HCT116 (cell line): ENCODE measurements around the gene UBE3B. TPM values are rescaled to one million over a fixed set of nuclear protein-coding genes. Genes with fewer than 3 reads are reported as not detected.

ENCODE experiments used
- ATAC-seq: fragments of 200-7000 bp; cut with Tn5 transposase; 2 replicates; pipeline ENCODE4 v1.9.1; 2020; ENCODE audit warnings: mild to moderate bottlenecking, moderate library complexity
- BruUV-seq: library from RNA; stranded (reverse); fragments of 400-500 nt; replicated peaks from 2 replicates; lab custom pipeline; 2021; lab: Mats Ljungman, UMichigan
- CTCF ChIA-PET: fragments of 300-600 bp; sonication (Branson Sonifier 250); formaldehyde crosslinking; loops from one replicate; lab custom pipeline; 2021; ENCODE audit warnings: antibody characterized with exemption; lab: Charles Lee
- POLR2A ChIA-PET: fragments of 300-600, 350-600 bp; sonication (Branson Sonifier 250); formaldehyde crosslinking; loops from one replicate; lab custom pipeline; 2021; ENCODE audit warnings: antibody characterized with exemption; lab: Charles Lee
- RAD21 ChIA-PET, 2 experiments: fragments of 300-600 bp; sonication (Branson Sonifier 250); formaldehyde crosslinking; loops; one replicate each; lab custom pipeline; 2023; ENCODE audit warnings: low total read pairs in 2 of 2; ENCODE audit not compliant: uncharacterized antibody in 2 of 2, unreplicated experiment in 2 of 2, low non-redundant PET in 1 of 2; lab: Charles Lee
- DNase-seq: peaks from one replicate; pipeline ENCODE4 v3.0.0-alpha.2; 2010; ENCODE audit warnings: low read depth, low spot score
- H2AFZ ChIP-seq: fragments of 200-600 bp; shearing (Covaris generic), sonication (generic); 2 replicates; pipeline ENCODE4 v1.6.1; 2017; ENCODE audit warnings: low read depth, mixed run types, mixed read lengths, antibody characterized with exemption, low read length; ENCODE audit not compliant: poor library complexity, severe bottlenecking
- H3K27ac ChIP-seq: 2 replicates; pipeline ENCODE4 v1.5.1; 2012; ENCODE audit warnings: low read depth, low read length
- H3K27me3 ChIP-seq: fragments of 200-600 bp; sonication (generic); 2 replicates; pipeline ENCODE4 v1.6.1; 2016; ENCODE audit warnings: mixed run types, low read length, mixed read lengths; ENCODE audit not compliant: insufficient read depth
- H3K36me3 ChIP-seq, 2 experiments: fragments of 200-500 bp in 1 of 2; fragments of 200-600 bp in 1 of 2; sonication (Bioruptor generic) in 1 of 2; sonication (generic) in 1 of 2; 2 replicates each; pipeline versions ENCODE4 v1.5.1 to v1.6.1; 2014 to 2016; ENCODE audit warnings: low read length in 2 of 2, inconsistent platforms in 1 of 2, mixed read lengths in 1 of 2, mixed run types in 1 of 2; ENCODE audit not compliant: insufficient read depth in 2 of 2, control insufficient read depth in 1 of 2
- H3K4me1 ChIP-seq, 2 experiments: fragments of 200-600 bp in 1 of 2; sonication (generic) in 1 of 2; 2 replicates each; pipeline versions ENCODE4 v1.5.1 to v1.6.1; 2012 to 2017; ENCODE audit warnings: low read length in 2 of 2, inconsistent platforms in 1 of 2, mild to moderate bottlenecking in 1 of 2, mixed read lengths in 1 of 2, mixed run types in 1 of 2, moderate library complexity in 1 of 2; ENCODE audit not compliant: insufficient read depth in 2 of 2, control insufficient read depth in 1 of 2
- H3K4me2 ChIP-seq: fragments of 200-600 bp; sonication (generic); 2 replicates; pipeline ENCODE4 v1.6.1; 2017; ENCODE audit warnings: mixed run types, low read length, mixed read lengths
- H3K4me3 ChIP-seq, 2 experiments: fragments of 200-600 bp in 1 of 2; sonication (generic) in 1 of 2; replicated peaks in 1 of 2; 2 replicates each; pipeline ENCODE4 v1.5.1; 2011 to 2016; ENCODE audit warnings: low read length in 2 of 2, control low read depth in 1 of 2, low read depth in 1 of 2, mild to moderate bottlenecking in 1 of 2, mixed read lengths in 1 of 2, mixed run types in 1 of 2
- H3K79me2 ChIP-seq: fragments of 200-600 bp; sonication (generic); 2 replicates; pipeline ENCODE4 v1.6.1; 2017; ENCODE audit warnings: mild to moderate bottlenecking, mixed run types, low read length, moderate library complexity, mixed read lengths; ENCODE audit not compliant: insufficient read depth
- H3K9ac ChIP-seq: fragments of 200-600 bp; sonication (generic); 2 replicates; pipeline ENCODE4 v1.6.1; 2016; ENCODE audit warnings: low read length, mixed read lengths
- H3K9me2 ChIP-seq: fragments of 200-600 bp; sonication (generic), shearing (Covaris generic); 2 replicates; pipeline ENCODE4 v1.6.1; 2017; ENCODE audit warnings: mixed run types, mild to moderate bottlenecking, moderate library complexity; ENCODE audit not compliant: insufficient read depth
- H3K9me3 ChIP-seq, 2 experiments: fragments of 200-500 bp in 1 of 2; fragments of 200-600 bp in 1 of 2; sonication (Bioruptor generic) in 1 of 2; sonication (generic) in 1 of 2; 2 replicates each; pipeline ENCODE4 v1.6.1; 2014 to 2017; ENCODE audit warnings: low read length in 2 of 2, mixed read lengths in 2 of 2, inconsistent platforms in 1 of 2, low read depth in 1 of 2, mild to moderate bottlenecking in 1 of 2, mixed run types in 1 of 2, moderate library complexity in 1 of 2; ENCODE audit not compliant: control insufficient read depth in 1 of 2, insufficient read depth in 1 of 2
- H4K20me1 ChIP-seq: fragments of 200-600 bp; sonication (generic), shearing (Covaris generic); 2 replicates; pipeline ENCODE4 v1.6.1; 2017; ENCODE audit warnings: mixed run types, mild to moderate bottlenecking, moderate library complexity; ENCODE audit not compliant: insufficient read depth
- CBX3 ChIP-seq: IDR thresholded peaks from 2 replicates; pipeline ENCODE4 v1.6.1; 2012; ENCODE audit warnings: low read depth
- CTCF ChIP-seq, 3 experiments: fragments of 200-600 bp in 1 of 3; sonication (generic) in 1 of 3; IDR thresholded peaks in 2 of 3; conservative IDR thresholded peaks in 1 of 3; 2 replicates each; pipeline ENCODE4 v1.5.1; 2012 to 2017; ENCODE audit warnings: low read depth in 2 of 3, low read length in 2 of 3, antibody characterized with exemption in 1 of 3, borderline replicate concordance in 1 of 3, control low read depth in 1 of 3, mild to moderate bottlenecking in 1 of 3, mixed read lengths in 1 of 3, mixed run types in 1 of 3, moderate library complexity in 1 of 3; ENCODE audit not compliant: insufficient read depth in 1 of 3
- EGR1 ChIP-seq: IDR thresholded peaks from 2 replicates; pipeline ENCODE4 v1.6.1; 2012; ENCODE audit warnings: low read depth
- ELF1 ChIP-seq: IDR thresholded peaks from 2 replicates; pipeline ENCODE4 v1.6.1; 2012; ENCODE audit warnings: low read depth, borderline replicate concordance
- JUND ChIP-seq: IDR thresholded peaks from 2 replicates; pipeline ENCODE4 v1.6.1; 2012
- RAD21 ChIP-seq: IDR thresholded peaks from 2 replicates; pipeline ENCODE4 v1.6.1; 2012; ENCODE audit warnings: low read depth, mild to moderate bottlenecking
- SIN3A ChIP-seq: IDR thresholded peaks from 2 replicates; pipeline ENCODE4 v1.6.1; 2012; ENCODE audit warnings: low read depth
- TCF7L2 ChIP-seq: IDR thresholded peaks from 2 replicates; pipeline ENCODE4 v1.7.0; 2011; ENCODE audit warnings: borderline replicate concordance, inconsistent platforms; ENCODE audit not compliant: insufficient read depth, insufficient read length; ENCODE audit errors: extremely low read depth
- intact Hi-C: fragments of 100-400 bp; cut with micrococcal nuclease; formaldehyde crosslinking; loops from 2 replicates; pipeline ENCODE4 v1.10.0; 2022
- total RNA-seq: library from RNA; stranded (reverse); gene quantifications from one replicate; pipeline ENCODE4 v1.2.1, GENCODE V29; 2021; ENCODE audit not compliant: unreplicated experiment

UBE3B gene
- total RNA-seq, 1 experiment from 2014 or later, result 28.9 TPM

DNA sequence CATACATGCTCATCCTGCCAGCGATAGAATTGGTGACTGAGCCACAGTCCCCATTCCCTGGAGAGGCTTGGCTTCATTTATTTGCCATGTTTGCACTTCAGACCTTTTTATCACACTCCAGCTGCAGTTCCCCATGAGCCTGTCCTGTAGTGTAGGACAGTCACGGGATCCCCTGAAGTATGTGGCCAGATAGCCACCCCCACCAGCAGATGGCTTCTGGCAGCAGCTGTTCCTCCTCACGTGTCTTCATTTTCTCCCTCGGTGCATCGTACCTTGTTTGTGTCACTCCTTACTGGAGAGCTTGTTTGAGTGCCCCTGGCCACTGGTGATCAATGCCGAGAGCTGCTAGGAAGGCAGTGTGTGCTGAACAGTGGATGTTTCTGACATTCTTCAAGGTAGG is 40.2 kb downstream of the UBE3B start:
- H3K36me3 ChIP-seq, result peaks cover 9 to 10% of the 10 kb centered on the region in 2 experiments; a peak in 2 of 4 replicates
- H3K27ac ChIP-seq, result no peak overlapping the region
- no peaks in the 10 kb centered on the region for H3K27me3 ChIP-seq
- H3K4me1 ChIP-seq, result no peaks in the 10 kb centered on the region
- no peak overlapping the region for H3K9ac ChIP-seq
- ATAC-seq (no peak), DNase-seq (no peak)
- no peak overlapping the region for H2AFZ ChIP-seq
- TF ChIP-seq CBX3 (no peak), JUND (no peak), EGR1 (no peak), SIN3A (no peak), TCF7L2 (no peak)
- TF ChIP-seq, all 23 proteins: peak for 0
- no peaks in the 10 kb centered on the region for H3K9me3 ChIP-seq
- BruUV-seq, result no TSS peak
- H3K9me2 ChIP-seq, result no peaks in the 10 kb centered on the region
- H3K79me2 ChIP-seq, result no peaks in the 10 kb centered on the region
- ChIA-PET CTCF (interaction anchor here (0.7 to 1.9 kb wide), 3 partner anchors 7 to 328 kb away, joined by 3 to 9 read pairs (median 3); no protein-coding TSS in a partner anchor), RAD21 (no interaction called here), POLR2A (no interaction called here)
- no peaks in the 10 kb centered on the region for H4K20me1 ChIP-seq
- intact Hi-C loops, result loop anchor here (1.0 kb wide), 2 partner anchors 80 to 258 kb away; no protein-coding TSS in a partner anchor
- no peak overlapping the region for H3K4me3 ChIP-seq
- H3K4me2 ChIP-seq, result no peak overlapping the region

DNA sequence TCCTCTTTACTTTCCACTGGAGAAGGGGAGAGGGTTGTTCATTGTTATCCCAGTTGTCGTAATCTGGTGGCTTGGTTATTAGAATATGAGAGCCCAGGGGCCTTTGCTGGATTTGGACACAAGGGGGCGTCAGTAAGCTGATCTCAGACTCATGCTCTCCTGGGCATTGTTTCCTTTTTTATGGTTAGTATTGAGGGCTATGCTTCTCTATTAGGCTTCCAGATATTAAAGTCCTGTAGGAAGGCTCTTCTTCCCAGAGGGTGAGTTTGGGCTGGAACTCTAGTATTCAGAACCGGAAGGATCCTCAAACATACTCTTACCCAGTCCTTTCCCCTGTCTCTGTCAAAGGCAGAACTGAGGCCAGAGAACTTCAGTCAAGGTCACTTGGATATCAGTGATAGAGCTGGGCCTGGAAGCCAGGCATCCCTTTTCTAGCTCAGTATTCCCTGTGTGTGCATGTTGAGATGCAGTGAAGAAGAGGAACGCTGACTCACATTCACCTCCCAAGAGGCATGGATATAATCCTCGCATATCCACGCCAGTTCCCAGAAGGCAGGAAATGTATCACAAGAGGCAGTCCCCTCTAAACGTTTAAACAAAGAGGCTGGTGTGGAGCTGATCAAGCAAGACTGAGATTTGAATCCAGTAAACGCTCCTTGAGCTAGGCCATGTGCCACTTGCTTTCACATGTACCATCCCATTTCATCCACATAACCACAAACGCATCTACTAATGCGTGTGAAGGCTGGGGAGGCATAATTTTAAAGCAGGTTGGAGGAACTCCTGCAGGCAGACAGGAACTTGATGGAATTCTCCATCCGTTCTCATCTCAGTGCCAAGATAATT is 41.6 kb downstream of the UBE3B start:
- DNase-seq (peak; percentile 26), ATAC-seq (peak; percentile 91)
- no peak overlapping the region for H3K9ac ChIP-seq
- H2AFZ ChIP-seq, result no peak overlapping the region
- peak; percentile 82 to 93 (median 92) for TF ChIP-seq CTCF (IDR thresholded peaks at IDR 0.05 in 2 of 3, conservative IDR thresholded peaks at IDR 0.05 in 1 of 3; ENCODE audit: borderline replicate concordance in 1 of 3, insufficient read depth in 1 of 3, low read depth in 2 of 3, low read length in 2 of 3)
- TF ChIP-seq RAD21, result peak; percentile 85
- TF ChIP-seq EGR1, result no peak
- no peak for TF ChIP-seq TCF7L2
- no peak for TF ChIP-seq ELF1
- no peak overlapping the region for H3K4me2 ChIP-seq
- no peaks in the 10 kb centered on the region for H3K79me2 ChIP-seq
- ChIA-PET RAD21 (no interaction called here), CTCF (interaction anchor here (1.5 to 1.9 kb wide), 2 partner anchors 254 to 256 kb away, joined by 9 to 11 read pairs; no protein-coding TSS in a partner anchor), POLR2A (no interaction called here)
- no peaks in the 10 kb centered on the region for H3K9me2 ChIP-seq
- H3K9me3 ChIP-seq, result no peaks in the 10 kb centered on the region
- no peak overlapping the region for H3K4me3 ChIP-seq
- H3K36me3 ChIP-seq, result peaks cover 10 to 12% of the 10 kb centered on the region in 2 experiments; a peak in 2 of 4 replicates
- H3K4me1 ChIP-seq, result no peaks in the 10 kb centered on the region
- intact Hi-C loops, result loop anchor here (1.0 kb wide), 2 partner anchors 78 to 256 kb away; no protein-coding TSS in a partner anchor
- H3K27ac ChIP-seq, result no peak overlapping the region
- H4K20me1 ChIP-seq, result no peaks in the 10 kb centered on the region
- no peaks in the 10 kb centered on the region for H3K27me3 ChIP-seq
- no TSS peak for BruUV-seq
